Fibroblast of lung (primary cell): ENCODE results near the gene MARK3. TPM values are rescaled to one million over a fixed set of nuclear protein-coding genes. Genes with fewer than 3 reads are reported as not detected.

Experiments used
- DNase-seq, 2 donors: peaks; one replicate each; pipeline versions ENCODE4 v3.0.0 to v3.0.0-alpha.2; 2010; ENCODE audit warnings: low read depth in 2 of 2
- H2AFZ ChIP-seq: 2 replicates; pipeline ENCODE4 v1.5.1; 2012; ENCODE audit warnings: low read length, control low read depth, inconsistent platforms
- H3K27ac ChIP-seq: 2 replicates; pipeline ENCODE4 v1.5.1; 2011; ENCODE audit warnings: low read length, control low read depth; ENCODE audit not compliant: insufficient read depth
- H3K27me3 ChIP-seq: 2 replicates; pipeline ENCODE4 v1.5.1; 2011; ENCODE audit warnings: mild to moderate bottlenecking, low read length; ENCODE audit not compliant: control insufficient read depth, insufficient read depth
- H3K36me3 ChIP-seq: 2 replicates; pipeline ENCODE4 v1.5.1; 2011; ENCODE audit warnings: low read length; ENCODE audit not compliant: control insufficient read depth, insufficient read depth
- H3K4me1 ChIP-seq: 2 replicates; pipeline ENCODE4 v1.5.1; 2011; ENCODE audit warnings: low read length; ENCODE audit not compliant: control insufficient read depth, insufficient read depth; ENCODE audit errors: extremely low read depth
- H3K4me2 ChIP-seq: 2 replicates; pipeline ENCODE4 v1.5.1; 2011; ENCODE audit warnings: low read length, control low read depth; ENCODE audit not compliant: insufficient read depth; ENCODE audit errors: extremely low read depth
- H3K4me3 ChIP-seq, 4 experiments: fragments of 200-600 bp in 1 of 4; sonication (generic) in 1 of 4; replicated peaks in 1 of 4; 2 replicates each; pipeline ENCODE4 v1.5.1; 2011 to 2016; ENCODE audit warnings: low read length in 4 of 4, low read depth in 3 of 4, mild to moderate bottlenecking in 3 of 4, control low read depth in 2 of 4, inconsistent platforms in 1 of 4, mixed read lengths in 1 of 4; ENCODE audit not compliant: insufficient read depth in 1 of 4; ENCODE audit errors: control extremely low read depth in 1 of 4
- H3K79me2 ChIP-seq: 2 replicates; pipeline ENCODE4 v1.5.1; 2012; ENCODE audit warnings: mild to moderate bottlenecking, low read length, inconsistent platforms; ENCODE audit not compliant: control insufficient read depth, insufficient read depth
- H3K9ac ChIP-seq: 2 replicates; pipeline ENCODE4 v1.5.1; 2011; ENCODE audit warnings: mild to moderate bottlenecking, low read length, control low read depth; ENCODE audit not compliant: insufficient read depth
- H3K9me3 ChIP-seq: 2 replicates; pipeline ENCODE4 v1.5.1; 2012; ENCODE audit warnings: low read depth, low read length; ENCODE audit not compliant: control insufficient read depth, insufficient read depth
- H4K20me1 ChIP-seq: 2 replicates; pipeline ENCODE4 v1.5.1; 2011; ENCODE audit warnings: low read length; ENCODE audit not compliant: control insufficient read depth, insufficient read depth; ENCODE audit errors: extremely low read depth
- CTCF ChIP-seq, 2 donors: IDR thresholded peaks in 1 of 2; conservative IDR thresholded peaks in 1 of 2; 1 replicate in 1 of 2; 2 replicates in 1 of 2; pipeline ENCODE4 v1.5.1; 2011 to 2012; ENCODE audit warnings: low read length in 2 of 2, control low read depth in 1 of 2, inconsistent platforms in 1 of 2, low read depth in 1 of 2, mild to moderate bottlenecking in 1 of 2
- EZH2 ChIP-seq: IDR thresholded peaks from 2 replicates; pipeline ENCODE4 v1.5.1; 2012; ENCODE audit warnings: low read length, control low read depth, mild to moderate bottlenecking; ENCODE audit errors: missing control alignments
- polyA plus RNA-seq, 2 donors: library from polyadenylated mRNA; depleted of rRNA in 1 of 2; stranded (reverse) in 1 of 2; unstranded in 1 of 2; fragments of >200 nt; gene quantifications; 2 replicates each; pipeline ENCODE4 v1.2.1, GENCODE V29; 2011 to 2012; ENCODE audit warnings: missing spikeins in 1 of 2
- total RNA-seq: library from RNA; depleted of rRNA; stranded (reverse); fragments of >200 nt; gene quantifications from 2 replicates; pipeline ENCODE4 v1.2.1, GENCODE V29; 2014

The MARK3 gene
- total and polyA plus RNA-seq, 2 donors (not counting 1 experiment from before 2014, with no cell fraction given), result 76.0 to 119 TPM

- peak; percentile 47 to 57 for DNase-seq
These were observed 137.7 kb downstream of the MARK3 start, which contains the start of gene CKB for GRCh38 chr14:103522649-103523574. CKB (minus strand) TSS chr14:103522830; CDS start chr14:103522493, 337 bp downstream.

GRCh38 chr14:103523575-103523954 lies 138.3 kb downstream of the MARK3 start:
- H3K4me2 ChIP-seq, result no peak overlapping the region

More at GRCh38 chr14:103522649-103523574, 137.7 kb downstream of the MARK3 start, which contains the start of gene CKB:
- peak within 1 kb of the TSS; percentile 46 for H3K9ac ChIP-seq
- H4K20me1 ChIP-seq, result no peaks in the 10 kb centered on the region
- H3K4me3 ChIP-seq, result peak within 1 kb of the TSS; percentile 41 to 69 (median 57)
- H3K27me3 ChIP-seq, result no peaks in the 10 kb centered on the region
- H3K4me1 ChIP-seq, result peaks cover 20% of the 10 kb centered on the region
- no peaks in the 10 kb centered on the region for H3K9me3 ChIP-seq
- H3K79me2 ChIP-seq, result no peaks in the 10 kb centered on the region
- no peak within 1 kb of the TSS for H3K27ac ChIP-seq
- no peaks in the 10 kb centered on the region for H3K36me3 ChIP-seq
- no peak within 1 kb of the TSS for H2AFZ ChIP-seq
- H3K4me2 ChIP-seq, result peak within 1 kb of the TSS; percentile 78
- TF ChIP-seq EZH2 (no peak), CTCF (conservative IDR thresholded peaks at IDR 0.05 in 1 of 2, IDR thresholded peaks at IDR 0.05 in 1 of 2; ENCODE audit: low read depth in 1 of 2, low read length in 2 of 2) (no peak)

More at GRCh38 chr14:103523575-103523954, 138.3 kb downstream of the MARK3 start:
- DNase-seq, result no peak
- peaks cover 21% of the 10 kb centered on the region for H3K4me1 ChIP-seq
- no peak overlapping the region for H3K9ac ChIP-seq
- H3K4me3 ChIP-seq, result no peak overlapping the region
- no peaks in the 10 kb centered on the region for H3K27me3 ChIP-seq
- no peak overlapping the region for H3K27ac ChIP-seq
- H2AFZ ChIP-seq, result no peak overlapping the region
- H4K20me1 ChIP-seq, result no peaks in the 10 kb centered on the region
- no peak for TF ChIP-seq EZH2
- no peak for TF ChIP-seq CTCF (conservative IDR thresholded peaks at IDR 0.05 in 1 of 2, IDR thresholded peaks at IDR 0.05 in 1 of 2; ENCODE audit: low read depth in 1 of 2, low read length in 2 of 2)
- H3K9me3 ChIP-seq, result no peaks in the 10 kb centered on the region
- H3K79me2 ChIP-seq, result no peaks in the 10 kb centered on the region
- no peaks in the 10 kb centered on the region for H3K36me3 ChIP-seq
